Stimulated activated CD8-positive, alpha-beta memory T cell treated with anti-CD3 and anti-CD28 coated beads, Interleukin-7, amount 100 ng/mL, for 4 hours (primary cell): ENCODE results near the gene CA6.
"Not testable (repeated sequence)": the region's sequence is repeated elsewhere in the genome, so short reads cannot be mapped to it uniquely, and the experiment has no call there.

ENCODE experiments used
- DNase-seq, 2 donors: peaks; one replicate each; pipeline ENCODE4 v3.0.0-alpha.2; 2020; ENCODE audit warnings: low read depth in 2 of 2

The CA6 gene

DNA sequence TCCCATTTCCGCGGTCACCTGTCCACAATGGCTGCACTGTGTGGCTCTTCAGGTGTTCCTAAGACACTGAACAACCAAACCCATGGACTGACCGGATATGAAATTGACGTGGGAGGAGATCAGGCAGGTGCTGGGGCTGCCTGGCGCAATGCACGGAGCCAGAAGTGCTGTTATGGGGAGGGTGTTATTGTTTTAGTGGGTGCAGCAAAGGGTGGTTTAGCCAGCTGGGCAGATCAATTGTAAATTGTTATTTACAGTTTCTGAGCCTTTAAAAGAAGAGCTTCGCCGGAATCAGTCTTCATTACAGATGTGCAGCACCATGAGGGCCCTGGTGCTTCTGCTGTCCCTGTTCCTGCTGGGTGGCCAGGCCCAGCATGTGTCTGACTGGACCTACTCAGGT lies at the start of gene CA6:
Gene CA6 (plus strand): TSS at position 301 of the 400 bp plus-strand sequence. CDS start 19 bp downstream, at position 320.
- DNase-seq, result no peak

DNA sequence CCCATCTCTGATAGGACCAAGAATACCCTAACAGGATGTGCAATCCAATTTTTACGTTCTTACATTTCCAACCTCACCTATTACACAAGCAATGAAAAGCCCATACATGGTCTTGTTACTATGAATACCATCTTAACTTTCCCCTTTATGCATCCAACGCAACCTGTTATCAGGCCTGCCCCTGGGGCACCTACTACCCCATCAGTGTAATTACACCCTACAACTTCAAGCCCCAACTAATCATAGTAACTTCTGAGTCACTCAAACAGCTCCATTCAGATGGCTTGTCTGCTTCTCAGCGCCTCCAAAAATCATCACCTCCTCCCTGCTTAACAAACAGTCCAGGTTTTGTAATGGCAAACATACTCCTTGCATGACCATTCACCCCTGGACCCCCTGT lies 48.9 kb upstream of the CA6 start:
- not testable (repeated sequence) for DNase-seq

DNA sequence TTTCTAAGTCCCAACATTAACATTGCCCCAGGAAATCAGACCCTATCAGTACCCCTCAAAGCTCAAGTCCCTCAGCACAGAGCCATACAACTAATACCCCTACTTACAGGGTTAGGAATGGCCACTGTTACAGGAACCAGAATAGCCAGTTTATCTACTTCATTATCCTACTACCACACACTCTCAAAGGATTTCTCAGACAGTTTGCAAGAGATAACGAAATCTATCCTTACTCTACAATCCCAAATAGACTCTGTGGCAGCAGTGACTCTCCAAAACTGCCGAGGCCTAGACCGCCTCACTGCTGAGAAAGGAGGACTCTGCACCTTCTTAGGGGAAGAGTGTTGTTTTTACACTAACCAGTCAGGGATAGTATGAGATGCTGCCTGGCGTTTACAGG lies 48.2 kb upstream of the CA6 start:
- DNase-seq, result not testable (repeated sequence)

DNA sequence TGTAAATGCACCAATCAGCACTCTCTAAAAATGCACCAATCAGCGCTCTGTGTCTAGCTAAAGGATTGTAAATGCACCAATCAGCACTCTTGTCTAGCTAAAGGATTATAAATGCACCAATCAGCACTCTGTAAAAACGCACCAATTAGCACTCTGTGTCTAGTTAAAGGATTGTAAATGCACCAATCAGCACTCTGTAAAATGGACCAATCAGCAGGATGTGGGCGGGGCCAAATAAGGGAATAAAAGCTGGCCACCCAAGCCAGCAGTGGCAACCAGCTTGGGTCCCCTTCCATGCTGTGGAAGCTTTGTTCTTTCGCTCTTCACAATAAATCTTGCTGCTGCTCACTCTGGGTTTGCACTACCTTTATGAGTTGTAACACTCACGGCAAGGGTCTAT lies 47.2 kb upstream of the CA6 start:
- not testable (repeated sequence) for DNase-seq

DNA sequence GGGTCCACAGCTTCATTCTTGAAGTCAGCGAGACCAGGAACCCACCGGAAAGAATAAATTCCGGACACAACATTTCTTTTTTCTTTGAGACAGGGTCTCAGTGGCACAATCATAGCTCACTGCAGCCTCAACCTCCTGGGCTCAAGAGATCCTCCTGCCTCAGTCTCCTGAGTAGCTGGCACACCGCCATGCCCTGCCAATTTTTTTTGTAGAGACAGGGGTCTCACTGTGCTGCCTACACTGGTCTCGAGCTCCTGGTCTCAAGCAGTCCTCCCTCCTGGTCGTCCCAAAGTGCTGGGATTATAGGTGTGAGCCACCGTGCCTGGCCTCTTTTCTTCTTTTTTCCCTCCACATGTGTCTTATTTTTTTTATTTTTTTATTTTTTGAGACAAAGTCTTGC lies 46.6 kb upstream of the CA6 start:
- DNase-seq, result no peak

DNA sequence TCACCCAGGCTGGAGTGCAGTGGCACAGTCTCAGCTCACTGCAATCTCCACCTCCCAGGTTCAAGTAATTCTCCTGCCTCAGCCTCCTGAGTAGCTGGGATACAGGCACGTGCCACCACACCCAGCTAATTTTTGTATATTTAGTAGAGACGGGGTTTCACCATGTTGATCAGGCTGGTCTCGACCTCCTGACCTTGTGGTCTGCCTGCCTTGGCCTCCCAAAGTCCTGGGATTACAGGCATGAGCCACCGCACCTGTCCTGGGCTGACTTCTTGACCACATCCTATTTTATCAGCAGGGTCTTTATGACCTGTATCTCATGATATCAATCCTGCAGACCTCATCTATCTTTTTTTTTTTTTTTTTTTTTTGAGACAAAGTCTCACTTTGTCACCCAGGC lies 45.0 kb upstream of the CA6 start:
- not testable (repeated sequence) for DNase-seq

DNA sequence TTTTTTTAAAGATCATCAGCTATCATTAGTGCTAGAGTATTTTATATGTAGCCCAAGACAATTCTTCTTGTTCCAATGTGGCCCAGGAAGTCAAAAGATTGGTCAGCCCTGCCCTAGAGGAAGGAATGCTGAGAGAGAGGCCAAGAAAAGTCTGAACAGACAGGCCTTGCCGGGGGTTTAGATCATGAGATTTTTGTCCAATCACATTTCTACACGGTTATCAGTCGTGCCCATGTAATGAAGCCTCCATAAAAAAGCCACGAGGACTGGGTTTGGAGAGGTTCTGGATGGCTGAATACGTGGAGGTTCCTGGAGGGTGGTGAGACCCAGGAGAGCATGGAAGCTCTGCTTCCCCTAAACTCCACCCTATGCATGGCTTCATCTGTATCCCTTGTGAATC lies 42.9 kb upstream of the CA6 start:
- no peak for DNase-seq

DNA sequence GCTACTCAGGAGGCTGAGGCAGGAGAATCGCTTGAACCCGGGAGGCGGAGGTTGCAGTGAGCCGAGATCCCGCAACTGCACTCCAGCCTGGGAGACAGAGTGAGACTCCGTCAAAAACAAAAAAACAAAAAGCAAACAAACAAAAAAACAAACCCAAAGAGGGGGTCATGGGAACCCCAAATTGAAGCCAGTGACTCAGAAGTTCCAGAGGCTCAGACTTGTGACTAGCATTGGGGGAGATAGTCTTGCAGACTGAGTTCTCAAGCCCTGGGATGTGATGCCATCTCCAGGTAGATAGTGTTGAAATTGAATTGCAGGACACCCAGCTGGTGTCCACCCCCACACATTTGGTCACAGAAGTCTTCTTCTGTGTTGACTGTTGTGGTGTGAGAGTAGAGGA lies 42.3 kb upstream of the CA6 start:
- DNase-seq, result no peak

DNA sequence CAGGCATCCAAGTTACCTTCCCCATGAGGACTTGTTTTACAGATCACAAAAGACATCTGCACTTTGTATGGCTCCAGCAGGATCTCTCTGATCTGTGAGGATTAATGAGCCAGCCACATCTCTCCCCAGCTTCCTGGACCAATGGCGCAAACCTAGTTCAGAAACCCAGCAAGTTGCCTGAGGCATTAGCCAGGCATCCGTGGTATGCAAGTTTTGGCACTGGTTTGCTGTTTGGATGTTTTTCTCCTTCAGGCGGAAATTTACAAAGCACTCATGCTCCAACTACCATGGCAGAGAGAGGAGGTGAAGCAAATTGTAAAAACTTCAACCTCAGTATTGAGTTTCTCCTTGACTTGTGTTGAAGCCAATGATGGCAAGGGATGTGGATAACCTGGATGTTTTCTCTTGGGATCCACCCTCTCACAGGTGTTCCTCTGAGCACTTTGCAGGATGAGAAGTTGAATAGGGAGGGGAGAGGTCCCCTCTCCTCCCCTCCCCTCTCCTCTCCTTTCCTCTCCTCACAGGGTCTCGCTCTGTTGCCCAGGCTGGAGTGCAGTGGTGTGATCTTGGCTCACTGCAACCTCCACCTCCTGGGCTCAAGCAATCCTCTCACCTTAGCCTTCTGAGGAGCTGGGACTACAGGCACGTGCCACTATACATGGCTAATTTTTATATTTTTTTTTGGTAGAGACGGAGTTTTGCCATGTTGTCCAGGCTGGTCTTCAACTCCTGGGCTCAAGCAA lies 41.6 kb upstream of the CA6 start:
- DNase-seq, result no peak

DNA sequence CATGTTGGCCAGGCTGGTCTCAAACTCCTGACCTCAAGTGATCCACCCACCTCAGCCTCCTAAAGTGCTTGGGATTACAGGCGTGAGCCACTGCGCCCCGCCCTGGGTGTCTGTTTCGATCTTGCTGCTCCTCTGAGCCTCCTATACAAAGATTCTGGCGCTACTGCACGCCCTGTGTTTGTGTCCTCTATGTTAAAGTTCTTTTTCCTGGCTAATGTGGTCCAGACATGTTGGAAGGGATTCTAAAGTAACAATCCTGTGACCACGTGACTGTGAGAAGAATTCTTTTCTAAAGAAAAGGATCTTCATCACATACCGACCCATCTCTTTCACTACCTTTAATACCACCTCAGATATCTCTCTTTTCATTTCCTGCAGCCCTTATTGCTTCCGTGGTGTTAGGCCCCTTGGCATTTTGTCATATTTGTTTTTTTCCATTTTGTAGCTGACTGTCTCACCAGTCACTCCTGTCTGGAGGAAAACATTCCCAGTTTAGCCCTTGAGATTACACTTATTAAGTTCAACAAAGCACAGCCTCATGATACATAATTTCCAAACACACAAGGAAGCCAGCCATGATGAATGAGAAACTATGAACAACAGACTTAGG lies 40.0 kb upstream of the CA6 start:
- no peak for DNase-seq

DNA sequence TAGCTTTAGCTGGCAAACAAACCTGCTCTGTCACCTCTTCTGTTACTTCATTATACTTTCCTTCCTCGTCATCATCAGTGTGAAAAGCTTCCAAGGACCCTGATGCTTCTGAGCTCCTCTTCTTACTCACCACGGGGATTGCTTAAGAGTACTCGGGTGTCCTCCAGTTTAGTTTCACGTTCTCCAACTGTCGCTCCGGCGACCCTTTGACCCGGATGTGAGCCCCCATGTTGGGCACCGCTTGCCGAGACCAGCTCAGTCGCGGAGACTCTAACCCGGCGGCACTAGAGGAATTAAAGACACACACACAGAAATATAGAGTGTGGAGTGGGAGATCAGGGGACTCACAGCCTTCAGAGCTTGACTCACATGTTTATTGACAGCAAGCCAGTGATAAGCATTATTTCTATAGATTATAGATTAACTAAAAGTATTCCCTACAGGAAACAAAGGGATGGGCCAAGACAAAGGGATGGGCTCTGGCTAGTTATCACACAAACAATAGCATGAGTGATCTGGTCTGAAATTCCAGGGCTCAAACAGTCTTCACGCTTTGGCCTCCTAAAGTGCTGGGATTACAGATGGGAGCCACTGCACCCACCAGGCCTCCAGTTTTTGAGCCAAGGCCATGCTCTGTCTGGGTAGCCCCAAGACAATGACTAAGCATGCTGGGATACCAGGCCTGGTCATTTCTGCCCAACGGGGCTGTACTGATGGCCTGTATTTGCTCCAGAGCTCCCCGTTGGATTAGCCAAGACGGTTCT lies 37.1 kb upstream of the CA6 start:
- DNase-seq, result no peak

DNA sequence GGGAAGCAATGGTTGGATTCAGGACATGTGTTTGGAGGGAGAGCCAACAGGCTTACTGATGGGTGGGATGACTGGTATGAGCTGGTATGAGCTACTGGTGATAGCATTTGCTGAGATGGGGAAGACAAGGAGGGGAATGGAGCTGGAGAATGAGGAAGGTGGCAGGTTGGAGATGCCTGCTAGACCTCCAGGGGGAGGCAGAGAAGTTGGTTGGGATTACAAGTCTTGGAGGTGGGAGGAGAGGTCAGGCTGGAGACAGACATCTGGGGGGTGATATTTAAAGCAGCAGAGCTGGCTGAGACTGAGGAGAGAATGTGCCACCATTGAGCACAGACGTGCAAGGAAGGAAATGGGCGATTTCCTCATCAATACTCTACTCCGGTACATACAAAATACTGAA lies 35.3 kb upstream of the CA6 start:
- no peak for DNase-seq

DNA sequence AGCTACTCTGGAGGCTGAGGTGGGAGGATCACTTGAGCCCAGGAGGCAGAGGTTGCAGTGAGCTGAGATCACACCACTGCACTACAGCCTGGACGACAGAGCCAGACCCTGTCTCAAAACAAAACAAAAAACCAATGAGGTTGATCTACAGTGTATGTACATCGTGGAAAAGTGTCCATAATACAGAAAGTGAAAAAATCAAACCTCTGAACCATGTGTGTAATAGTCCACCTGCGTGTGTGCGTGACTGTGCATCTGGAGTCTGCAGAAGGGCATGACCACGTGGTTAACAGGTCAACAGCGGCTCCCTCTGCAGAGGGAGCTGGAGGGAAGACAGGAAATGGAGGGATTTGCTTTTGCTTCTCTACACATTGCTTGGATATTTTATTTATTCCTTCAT lies 34.8 kb upstream of the CA6 start:
- DNase-seq, result no peak

DNA sequence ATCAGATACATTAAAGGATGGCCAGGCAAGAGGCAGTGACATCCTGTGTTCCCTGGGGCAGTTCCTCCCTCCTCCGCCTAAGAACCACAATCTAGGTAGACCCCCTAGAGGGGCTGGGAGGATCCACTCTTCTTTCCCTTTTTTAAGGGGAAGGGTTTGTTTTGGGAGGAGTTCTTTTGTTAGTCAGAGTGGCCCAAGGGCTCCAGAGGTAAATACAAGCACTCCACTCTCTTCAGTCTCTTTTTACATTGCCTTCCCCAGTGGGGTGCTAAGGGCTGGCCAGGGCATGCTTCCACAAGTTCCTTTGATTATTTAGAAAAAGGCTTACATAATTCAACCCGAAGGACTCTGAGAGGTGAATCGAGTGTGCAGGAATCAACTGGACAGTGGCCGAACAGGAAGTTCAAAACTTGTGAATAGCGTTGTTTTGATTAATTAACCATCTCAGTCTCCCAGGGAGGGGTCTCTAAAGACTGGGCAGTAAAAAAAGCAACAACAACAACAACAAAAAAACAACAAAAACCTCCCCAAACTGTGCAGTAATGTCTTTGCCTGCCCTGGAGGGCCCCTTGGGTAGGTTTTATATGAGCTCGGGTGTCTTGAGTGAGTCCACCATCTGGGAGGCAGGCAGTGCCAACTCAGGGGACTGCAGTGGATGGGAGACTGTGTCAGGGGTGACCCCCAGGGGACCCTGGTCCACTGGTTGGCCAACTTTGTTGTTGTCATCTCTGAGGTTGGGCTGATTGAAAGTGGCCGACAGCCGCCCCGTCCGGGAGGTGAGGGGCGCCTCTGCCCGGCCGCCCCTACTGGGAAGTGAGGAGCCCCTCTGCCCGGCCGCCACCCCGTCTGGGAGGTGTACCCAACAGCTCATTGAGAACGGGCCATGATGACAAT lies 34.0 kb upstream of the CA6 start:
- DNase-seq, result no peak

DNA sequence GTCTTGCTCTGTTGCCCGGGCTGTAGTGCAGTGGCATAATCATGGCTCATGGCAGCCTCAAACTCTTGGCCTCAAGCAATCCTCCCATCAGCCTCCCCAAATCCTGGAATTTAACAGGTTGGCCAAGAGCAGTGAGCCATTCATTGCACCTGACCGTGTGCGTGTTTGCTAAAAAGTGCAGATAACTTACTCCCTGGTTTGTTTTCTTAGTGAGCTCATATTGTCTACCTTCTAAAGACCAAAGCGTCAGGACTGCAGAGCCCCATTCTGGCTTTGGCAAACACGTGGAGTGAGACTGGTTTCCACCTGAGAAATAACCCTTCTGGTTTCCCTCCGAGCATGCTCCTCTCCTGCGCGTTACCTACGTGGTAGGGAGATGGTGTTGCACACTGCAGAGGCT lies 32.2 kb upstream of the CA6 start:
- DNase-seq, result no peak

DNA sequence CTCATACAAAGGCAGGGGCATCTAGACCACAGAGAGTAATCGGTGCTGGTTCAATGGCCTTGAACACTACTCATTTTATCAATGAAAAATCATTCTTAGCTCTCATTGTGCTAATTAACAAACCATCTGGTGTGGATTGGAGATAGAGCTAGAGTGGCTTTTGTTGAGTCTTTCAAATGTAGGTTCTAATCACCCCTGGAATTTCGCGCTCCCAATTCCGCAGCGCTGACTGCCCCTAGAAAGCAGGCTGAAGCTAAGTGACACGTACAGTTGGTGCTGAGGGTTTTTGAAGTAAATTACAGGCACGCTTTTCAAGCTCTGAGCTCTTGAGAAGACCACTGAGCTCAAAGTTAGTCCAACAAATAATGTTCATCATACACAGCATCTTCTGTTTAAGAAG lies 31.2 kb upstream of the CA6 start:
- DNase-seq, result no peak

DNA sequence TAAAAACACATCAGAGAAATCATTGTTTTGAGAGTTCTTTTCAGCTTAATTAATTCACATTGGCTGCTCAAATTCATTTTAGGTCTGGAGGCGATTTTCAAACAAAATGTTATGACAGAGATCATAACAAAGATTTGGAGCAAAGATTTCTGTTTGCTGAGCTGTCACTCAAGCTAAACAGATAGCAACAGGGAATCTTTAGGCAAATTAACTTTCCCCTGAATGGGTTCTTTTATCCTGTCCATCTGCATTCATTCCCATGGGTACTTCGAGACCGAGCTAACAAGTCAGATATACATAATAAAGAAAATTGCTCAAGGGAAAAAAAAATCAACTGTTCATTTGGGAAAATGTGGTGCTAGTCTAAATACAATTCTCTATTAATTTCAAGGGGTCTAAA lies 30.2 kb upstream of the CA6 start:
- DNase-seq, result no peak

DNA sequence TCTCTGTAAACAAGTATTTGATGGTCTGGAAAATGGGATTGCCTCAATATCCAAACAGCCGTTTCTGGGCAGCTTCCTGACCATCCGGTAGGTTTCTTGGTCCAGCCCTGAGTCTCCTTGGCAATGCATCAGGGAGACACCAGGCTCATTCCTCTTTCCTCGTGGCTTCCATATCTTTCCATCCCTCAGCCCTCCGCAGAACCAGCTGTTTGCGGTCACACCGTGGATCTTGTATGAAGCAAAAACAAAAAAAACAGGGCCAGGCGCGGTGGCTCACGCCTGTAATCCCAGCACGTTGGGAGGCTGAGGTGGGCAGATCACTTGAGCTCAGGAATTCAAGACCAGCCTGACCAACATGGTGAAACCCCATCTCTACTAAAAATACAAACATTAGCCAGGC lies 28.1 kb upstream of the CA6 start:
- not testable (repeated sequence) for DNase-seq

DNA sequence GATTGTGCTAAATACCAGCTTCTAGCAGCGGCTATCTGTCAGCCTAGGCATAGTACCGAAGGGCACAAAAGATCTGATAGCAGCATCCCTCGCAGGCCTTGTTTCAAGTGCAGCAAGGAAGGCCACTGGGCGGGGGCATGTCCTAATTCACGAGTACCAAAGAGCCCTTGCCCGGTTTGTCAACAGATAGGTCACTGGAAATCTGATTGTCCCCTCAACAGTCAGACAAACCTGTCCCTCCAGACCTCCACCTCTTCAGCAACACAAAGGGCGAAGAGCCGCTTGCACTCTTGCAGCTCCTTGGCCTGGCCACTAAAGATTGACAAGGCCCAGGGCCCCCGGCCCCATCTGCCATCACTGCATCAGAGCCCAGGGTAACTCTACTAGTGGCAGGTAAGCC lies 22.7 kb upstream of the CA6 start:
- DNase-seq, result no peak

DNA sequence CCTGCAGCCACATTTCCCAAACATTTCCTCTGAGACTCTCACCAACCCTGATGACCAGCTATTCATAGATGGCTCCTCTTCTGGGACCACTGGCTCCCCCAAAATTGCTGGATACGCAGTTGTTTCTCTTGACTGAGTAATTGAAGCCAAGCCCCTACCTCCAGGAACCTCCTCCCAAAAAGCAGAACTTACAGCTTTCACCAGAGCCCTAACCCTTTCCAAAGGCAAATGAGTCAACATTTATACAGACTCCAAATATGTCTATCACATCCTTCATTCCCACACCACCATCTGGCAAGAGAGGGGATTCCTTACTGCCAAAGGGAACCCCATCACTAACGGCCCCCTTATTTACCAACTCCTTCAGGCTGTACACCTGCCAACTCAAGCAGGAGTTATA lies 20.3 kb upstream of the CA6 start:
- DNase-seq, result no peak

DNA sequence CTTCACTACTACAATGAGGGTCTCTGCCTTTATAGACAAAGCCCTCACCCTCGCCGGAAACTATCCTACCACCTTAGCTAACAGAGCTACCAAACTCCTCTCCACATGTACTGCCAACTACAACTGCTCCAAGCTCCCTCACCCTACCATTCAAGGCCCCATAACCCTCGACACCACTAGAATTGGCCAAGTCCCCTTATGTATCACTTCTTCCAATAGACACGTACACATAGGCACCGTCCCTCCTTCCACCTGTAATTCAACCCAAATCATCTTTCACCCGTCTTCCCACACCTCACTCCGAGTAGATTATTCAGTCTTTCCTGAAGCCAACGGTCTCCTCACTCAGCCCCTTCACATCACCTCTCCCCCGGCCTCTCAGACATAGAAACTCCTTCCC lies 19.7 kb upstream of the CA6 start:
- DNase-seq, result no peak
